HepG2 (cell line): ENCODE data around the gene NOS1AP. TPM values are rescaled to one million over a fixed set of nuclear protein-coding genes. Genes with fewer than 3 reads are reported as not detected.

Experiments
- ARHGAP35 ChIP-seq: sonication (generic); formaldehyde crosslinking; IDR thresholded peaks from 2 replicates; pipeline ENCODE4 v1.9.0; 2022; ENCODE audit warnings: mild to moderate bottlenecking, inconsistent platforms, moderate library complexity, missing genetic modification reagents, borderline replicate concordance
- BRD4 ChIP-seq: sonication (generic); formaldehyde crosslinking; IDR thresholded peaks from 2 replicates; pipeline ENCODE4 v1.4.0; 2020; ENCODE audit warnings: missing genetic modification reagents
- CAMTA2 ChIP-seq: sonication (generic); formaldehyde crosslinking; IDR thresholded peaks from 2 replicates; pipeline ENCODE4 v1.4.0; 2020; ENCODE audit warnings: mild to moderate bottlenecking, missing genetic modification reagents, borderline replicate concordance
- DNMT3B ChIP-seq: conservative IDR thresholded peaks from 2 replicates; pipeline ENCODE4 v1.6.1; 2016; ENCODE audit warnings: missing biosample characterization, control low read depth
- GTF2F1 ChIP-seq: fragments of 150-350 bp; IDR thresholded peaks from 2 replicates; pipeline ENCODE4 v1.6.1; 2014; ENCODE audit warnings: low read length
- HDAC6 ChIP-seq: fragments of 200-600 bp; sonication (generic); IDR thresholded peaks from 2 replicates; pipeline ENCODE4 v1.7.0; 2017; ENCODE audit warnings: mild to moderate bottlenecking, antibody characterized with exemption, low read length, low read depth
- HNF4G ChIP-seq, 2 experiments: sonication (generic) in 1 of 2; formaldehyde crosslinking in 1 of 2; IDR thresholded peaks; 2 replicates each; pipeline versions ENCODE4 v1.4.0 to v1.6.1; 2011 to 2020; ENCODE audit warnings: borderline replicate concordance in 2 of 2, low read depth in 2 of 2, mild to moderate bottlenecking in 2 of 2, low read length in 1 of 2, missing genetic modification reagents in 1 of 2, moderate library complexity in 1 of 2
- HOXA3 ChIP-seq: sonication (generic); formaldehyde crosslinking; IDR thresholded peaks from 2 replicates; pipeline ENCODE4 v1.5.0; 2020; ENCODE audit warnings: missing genetic modification reagents
- KAT2B ChIP-seq: fragments of 150-350 bp; IDR thresholded peaks from 2 replicates; pipeline ENCODE4 v1.6.1; 2014; ENCODE audit warnings: low read depth, low read length, borderline replicate concordance
- MXD4 ChIP-seq: IDR thresholded peaks from 2 replicates; pipeline ENCODE4 v1.6.1; 2016; ENCODE audit warnings: mild to moderate bottlenecking, missing biosample characterization, missing genetic modification reagents
- SKI ChIP-seq: fragments of 450-650 bp; IDR thresholded peaks from one replicate; pipeline ENCODE4 v1.6.1; 2018; ENCODE audit warnings: mild to moderate bottlenecking; ENCODE audit not compliant: partially characterized antibody
- SMARCC2 ChIP-seq: fragments of 450-650 bp; IDR thresholded peaks from 2 replicates; pipeline ENCODE4 v1.6.1; 2017; ENCODE audit warnings: antibody characterized with exemption, mild to moderate bottlenecking
- TFE3 ChIP-seq: IDR thresholded peaks from 2 replicates; pipeline ENCODE4 v1.6.1; 2016
- ZNF282 ChIP-seq: fragments of 450-650 bp; IDR thresholded peaks from 2 replicates; pipeline ENCODE4 v1.6.1; 2018; ENCODE audit not compliant: partially characterized antibody
- ZNF441 ChIP-seq: sonication (generic); formaldehyde crosslinking; IDR thresholded peaks from 2 replicates; pipeline ENCODE4 v1.7.0; 2021; ENCODE audit warnings: missing genetic modification reagents, borderline replicate concordance
- ZNF446 ChIP-seq: sonication (generic); formaldehyde crosslinking; IDR thresholded peaks from 2 replicates; pipeline ENCODE4 v1.5.0; 2020; ENCODE audit warnings: mild to moderate bottlenecking, missing genetic modification reagents
- ZNF451 ChIP-seq: sonication (generic); formaldehyde crosslinking; IDR thresholded peaks from 2 replicates; pipeline ENCODE4 v1.5.0; 2020; ENCODE audit warnings: mild to moderate bottlenecking, missing genetic modification reagents
- ZNF609 ChIP-seq: sonication (generic); formaldehyde crosslinking; IDR thresholded peaks from 2 replicates; pipeline ENCODE4 v1.4.0; 2020; ENCODE audit warnings: mild to moderate bottlenecking, missing genetic modification reagents, borderline replicate concordance
- ZNF773 ChIP-seq: sonication (generic); formaldehyde crosslinking; IDR thresholded peaks from 2 replicates; pipeline ENCODE4 v1.4.0; 2020; ENCODE audit warnings: missing genetic modification reagents, borderline replicate concordance
- ZNF792 ChIP-seq: IDR thresholded peaks from 2 replicates; pipeline ENCODE4 v1.6.1; 2016
- polyA plus RNA-seq, 8 experiments: library from polyadenylated mRNA; depleted of rRNA in 3 of 8; stranded (reverse) in 7 of 8; unstranded in 1 of 8; fragments of >200 nt; fragmentation: Illumina TruSeq in 4 of 8; extraction: Trizol in 4 of 8; gene quantifications; 2 replicates each; pipeline versions ENCODE4 v1.2.1 to v1.2.3, GENCODE V29; 2011 to 2016; ENCODE audit warnings: low read depth in 4 of 8, missing spikeins in 1 of 8, mixed read lengths in 1 of 8; ENCODE audit not compliant: insufficient read depth in 1 of 8
- total RNA-seq, 5 experiments: library from RNA; depleted of rRNA; stranded (reverse); fragments of >200 nt; fragmentation: Illumina TruSeq; extraction: Trizol; gene quantifications; 2 replicates each; pipeline ENCODE4 v1.2.3, GENCODE V29; 2016; ENCODE audit warnings: low read depth in 1 of 5
- TF ChIP-seq, protein P1 (sequence below): sonication (generic); formaldehyde crosslinking; IDR thresholded peaks from 2 replicates; pipeline ENCODE4 v1.4.0; 2020; ENCODE audit warnings: missing genetic modification reagents, mild to moderate bottlenecking, borderline replicate concordance
- TF ChIP-seq, protein P2 (sequence below): sonication (generic); formaldehyde crosslinking; IDR thresholded peaks from 2 replicates; pipeline ENCODE4 v1.4.0; 2020; ENCODE audit warnings: mild to moderate bottlenecking, missing genetic modification reagents

The NOS1AP gene
- total and polyA plus RNA-seq, 2 of the 13 experiments (the other 11 are each of a cell fraction or from before 2014, with no cell fraction given): 2.0 to 3.3 TPM

DNA sequence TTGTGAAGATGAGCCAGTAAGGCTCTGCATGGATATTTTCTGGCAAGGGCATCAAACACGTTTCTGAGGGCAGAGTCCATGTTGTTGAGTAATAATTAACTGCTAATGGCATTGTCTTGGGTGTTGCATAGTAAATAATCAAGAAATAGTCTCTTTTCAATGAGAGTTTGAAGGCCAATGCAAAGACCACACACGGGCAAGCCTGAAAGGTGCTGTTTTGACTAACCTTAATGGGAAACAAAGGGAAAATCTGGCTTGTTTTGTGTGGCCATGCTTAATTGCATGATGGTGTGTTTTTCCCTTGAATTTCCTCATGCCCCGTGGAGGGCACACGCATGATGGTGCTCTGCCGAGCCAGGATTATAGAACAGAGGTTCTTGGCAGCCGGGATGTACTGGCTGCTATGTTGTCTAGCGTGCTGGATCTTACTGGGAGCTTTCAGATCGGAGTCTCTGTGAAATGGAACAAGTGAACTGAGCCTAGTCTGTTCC lies 127.6 kb downstream of the NOS1AP start (continued):
- TF ChIP-seq SKI: no peak
- no peak for TF ChIP-seq ZNF773 (CRISPR knock-in tag)
- no peak for TF ChIP-seq BRD4 (CRISPR knock-in tag)
- TF ChIP-seq KAT2B: no peak
- TF ChIP-seq MXD4: no peak
- TF ChIP-seq ZNF792: no peak
- TF ChIP-seq ZNF441 (CRISPR knock-in tag): no peak
- no peak for TF ChIP-seq HOXA3 (CRISPR knock-in tag)
- no peak for TF ChIP-seq SMARCC2
- TF ChIP-seq, protein P1, sequence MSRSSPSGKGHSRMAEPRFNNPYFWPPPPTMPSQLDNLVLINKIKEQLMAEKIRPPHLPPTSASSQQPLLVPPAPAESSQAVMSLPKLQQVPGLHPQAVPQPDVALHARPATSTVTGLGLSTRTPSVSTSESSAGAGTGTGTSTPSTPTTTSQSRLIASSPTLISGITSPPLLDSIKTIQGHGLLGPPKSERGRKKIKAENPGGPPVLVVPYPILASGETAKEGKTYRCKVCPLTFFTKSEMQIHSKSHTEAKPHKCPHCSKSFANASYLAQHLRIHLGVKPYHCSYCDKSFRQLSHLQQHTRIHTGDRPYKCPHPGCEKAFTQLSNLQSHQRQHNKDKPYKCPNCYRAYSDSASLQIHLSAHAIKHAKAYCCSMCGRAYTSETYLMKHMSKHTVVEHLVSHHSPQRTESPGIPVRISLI: no peak
- TF ChIP-seq GTF2F1: no peak
- TF ChIP-seq ZNF446 (CRISPR knock-in tag): no peak
- TF ChIP-seq HDAC6: no peak
- TF ChIP-seq CAMTA2 (CRISPR knock-in tag): no peak
- no peak for TF ChIP-seq ZNF451
- no peak for TF ChIP-seq ARHGAP35 (CRISPR knock-in tag)
- no peak for TF ChIP-seq TFE3 (CRISPR knock-in tag)
- TF ChIP-seq ZNF282: no peak
- no peak for TF ChIP-seq ZNF609
- TF ChIP-seq DNMT3B (CRISPR knock-in tag): no peak
- TF ChIP-seq, protein P2, sequence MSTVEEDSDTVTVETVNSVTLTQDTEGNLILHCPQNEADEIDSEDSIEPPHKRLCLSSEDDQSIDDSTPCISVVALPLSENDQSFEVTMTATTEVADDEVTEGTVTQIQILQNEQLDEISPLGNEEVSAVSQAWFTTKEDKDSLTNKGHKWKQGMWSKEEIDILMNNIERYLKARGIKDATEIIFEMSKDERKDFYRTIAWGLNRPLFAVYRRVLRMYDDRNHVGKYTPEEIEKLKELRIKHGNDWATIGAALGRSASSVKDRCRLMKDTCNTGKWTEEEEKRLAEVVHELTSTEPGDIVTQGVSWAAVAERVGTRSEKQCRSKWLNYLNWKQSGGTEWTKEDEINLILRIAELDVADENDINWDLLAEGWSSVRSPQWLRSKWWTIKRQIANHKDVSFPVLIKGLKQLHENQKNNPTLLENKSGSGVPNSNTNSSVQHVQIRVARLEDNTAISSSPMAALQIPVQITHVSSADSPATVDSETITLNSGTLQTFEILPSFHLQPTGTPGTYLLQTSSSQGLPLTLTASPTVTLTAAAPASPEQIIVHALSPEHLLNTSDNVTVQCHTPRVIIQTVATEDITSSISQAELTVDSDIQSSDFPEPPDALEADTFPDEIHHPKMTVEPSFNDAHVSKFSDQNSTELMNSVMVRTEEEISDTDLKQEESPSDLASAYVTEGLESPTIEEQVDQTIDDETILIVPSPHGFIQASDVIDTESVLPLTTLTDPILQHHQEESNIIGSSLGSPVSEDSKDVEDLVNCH (CRISPR knock-in tag): no peak
- TF ChIP-seq HNF4G (IDR thresholded peaks at IDR 0.05; ENCODE audit: borderline replicate concordance, low read depth, low read length): peak; percentile 80
- TF ChIP-seq HNF4G (CRISPR knock-in tag; IDR thresholded peaks at IDR 0.05; ENCODE audit: borderline replicate concordance, low read depth): no peak
